ENCODE data around the gene VAMP1. TPM values are rescaled to one million over a fixed set of nuclear protein-coding genes. Genes with fewer than 3 reads are reported as not detected.

The VAMP1 gene
- total and polyA plus RNA-seq, 8 donors: 1.7 to 7.5 (median 2.7) TPM

- intact Hi-C loops (cut with DNase I): loop anchor here in 1 of 3 donors (10.0 kb wide), 1 partner anchor 126 kb away; no protein-coding TSS in a partner anchor
- H3K27me3 ChIP-seq: no peaks in the 10 kb centered on the region
- H3K4me3 ChIP-seq: peak overlapping the region; percentile 54 to 70 (median 60)
- H3K27ac ChIP-seq: peak overlapping the region in 3 of 4 donors; percentile 93 to 97 (median 95)
- H3K4me1 ChIP-seq: peaks cover 0 to 12% (median 0%) of the 10 kb centered on the region in 3 donors
- no peak for FAIRE-seq
- 16 to 24% methylated on average over 11 of the region's 11 CpGs for WGBS, 2 donors
- H3K36me3 ChIP-seq: peaks cover 0 to 13% (median 6%) of the 10 kb centered on the region in 3 donors
- ATAC-seq: peak in 3 of 4 donors; percentile 5 to 14 (median 5)
- TF ChIP-seq CTCF (IDR thresholded peaks at IDR 0.05): no peak
- H3K9me3 ChIP-seq: no peaks in the 10 kb centered on the region
- no peak for DNase-seq
Measured at GRCh38 chr12:6450869-6451347, 19.6 kb downstream of the VAMP1 start.

- H3K36me3 ChIP-seq: peaks cover 0 to 13% (median 6%) of the 10 kb centered on the region in 3 donors
- 81 to 84% methylated on average over 16 of the region's 16 CpGs for WGBS, 2 donors
- H3K4me3 ChIP-seq: peak overlapping the region in 3 of 4 donors; percentile 54 to 60 (median 59)
- H3K27ac ChIP-seq: no peak overlapping the region
- FAIRE-seq (no peak), DNase-seq (peak in 1 of 6 donors; percentile 40), ATAC-seq (no peak)
- intact Hi-C loops (cut with DNase I): loop anchor here in 1 of 3 donors (10.0 kb wide), 1 partner anchor 125 kb away; no protein-coding TSS in a partner anchor
- no peaks in the 10 kb centered on the region for H3K27me3 ChIP-seq
- H3K4me1 ChIP-seq: peaks cover 0 to 12% (median 0%) of the 10 kb centered on the region in 3 donors
- H3K9me3 ChIP-seq: no peaks in the 10 kb centered on the region
- no peak for TF ChIP-seq CTCF (IDR thresholded peaks at IDR 0.05)
Measured at GRCh38 chr12:6450091-6450868, 20.2 kb downstream of the VAMP1 start.

DNA sequence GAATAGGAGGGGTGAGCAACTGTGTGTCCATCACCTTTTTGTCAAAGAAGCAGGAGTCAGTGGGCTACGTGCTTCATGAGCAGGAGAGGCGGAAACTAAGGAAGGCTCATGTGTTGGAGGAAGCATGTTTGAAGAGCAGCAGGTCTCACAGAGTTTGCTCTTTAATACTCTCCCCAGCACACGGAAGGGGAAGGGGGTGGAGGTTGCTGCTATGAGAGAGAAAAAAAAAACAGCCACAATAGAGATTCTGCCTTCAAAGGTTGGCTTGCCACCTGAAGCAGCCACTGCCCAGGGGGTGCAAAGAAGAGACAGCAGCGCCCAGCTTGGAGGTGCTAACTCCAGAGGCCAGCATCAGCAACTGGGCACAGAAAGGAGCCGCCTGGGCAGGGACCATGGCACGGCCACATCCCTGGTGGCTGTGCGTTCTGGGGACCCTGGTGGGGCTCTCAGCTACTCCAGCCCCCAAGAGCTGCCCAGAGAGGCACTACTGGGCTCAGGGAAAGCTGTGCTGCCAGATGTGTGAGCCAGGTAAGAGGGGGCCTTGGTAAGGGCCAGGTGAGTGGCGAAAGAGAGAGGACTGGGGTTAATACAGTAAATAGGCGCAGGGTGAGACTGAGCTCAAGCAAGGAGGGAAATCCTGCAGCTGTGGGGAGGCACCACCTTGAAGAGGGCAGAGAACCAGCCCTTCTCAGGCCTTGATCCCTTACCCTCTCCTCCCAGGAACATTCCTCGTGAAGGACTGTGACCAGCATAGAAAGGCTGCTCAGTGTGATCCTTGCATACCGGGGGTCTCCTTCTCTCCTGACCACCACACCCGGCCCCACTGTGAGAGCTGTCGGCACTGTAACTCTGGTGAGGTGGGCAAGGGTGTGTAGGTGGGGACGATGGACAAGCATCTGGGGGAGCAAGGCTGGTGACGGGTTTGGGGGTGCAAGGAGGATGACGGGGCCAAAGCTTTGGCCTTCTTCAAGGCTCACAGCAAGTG, 25.5 kb downstream of the VAMP1 start, which contains the start of gene CD27:
Gene CD27 (plus strand): TSS at position 252 of the 985 bp plus-strand sequence. CDS start 141 bp downstream, at position 393.
- Histone ChIP-seq H3K4me1 (no peaks in the 10 kb centered on the region), H3K27ac (no peak within 1 kb of the TSS), H3K36me3 (no peaks in the 10 kb centered on the region), H3K27me3 (no peaks in the 10 kb centered on the region), H3K9me3 (no peaks in the 10 kb centered on the region), H3K4me3 (no peak within 1 kb of the TSS)
- no peak for ATAC-seq
- no peak for FAIRE-seq
- intact Hi-C loops (cut with DNase I): no loop called here
- 83 to 89% methylated on average over 16 of the region's 16 CpGs for WGBS, 2 donors
- no peak for TF ChIP-seq CTCF (IDR thresholded peaks at IDR 0.05)
- peak in 1 of 6 donors; percentile 24 for DNase-seq

GRCh38 chr12:6444031-6444430, 26.4 kb downstream of the VAMP1 start:
- DNase-seq: no peak
- Histone ChIP-seq H3K27ac (no peak overlapping the region), H3K4me1 (no peaks in the 10 kb centered on the region), H3K27me3 (no peaks in the 10 kb centered on the region), H3K36me3 (no peaks in the 10 kb centered on the region), H3K4me3 (no peak overlapping the region), H3K9me3 (no peaks in the 10 kb centered on the region)
- FAIRE-seq: no peak
- intact Hi-C loops (cut with DNase I): no loop called here
- no peak for TF ChIP-seq CTCF (IDR thresholded peaks at IDR 0.05)
- WGBS, 2 donors: 68 to 71% methylated on average over 4 of the region's 4 CpGs
- ATAC-seq: no peak

Measured in pancreas (tissue), 10 donors.